GM10248 (cell line): ENCODE measurements around the gene PCNT.

Experiments used
- CTCF ChIA-PET: fragments of 300-600 bp; sonication (Branson Sonifier 250); formaldehyde crosslinking; extraction: SDS; loops from one replicate; lab custom pipeline; 2021; ENCODE audit warnings: antibody characterized with exemption; lab: Yijun Ruan, JAX
- POLR2A ChIA-PET: fragments of 350-650 bp; sonication (Branson Sonifier 250); formaldehyde crosslinking; extraction: SDS; loops from one replicate; lab custom pipeline; 2020; ENCODE audit warnings: antibody characterized with exemption; lab: Yijun Ruan, JAX
- DNase-seq: peaks from one replicate; pipeline ENCODE4 v3.0.0; 2012; ENCODE audit errors: extremely low spot score
- CTCF ChIP-seq: IDR thresholded peaks from 2 replicates; pipeline ENCODE4 v1.5.1; 2012; ENCODE audit warnings: mild to moderate bottlenecking, low read depth; ENCODE audit errors: extremely low read depth, missing control alignments, control extremely low read depth

PCNT gene

GRCh38 chr21:46468108-46468774 is 144.3 kb downstream of the PCNT start:
- no peak for TF ChIP-seq CTCF
- CTCF ChIA-PET = interaction anchor here (0.6 to 0.9 kb wide), 3 partner anchors 8 to 15 kb away, joined by 3 read pairs; no protein-coding TSS in a partner anchor
- no peak for DNase-seq
- POLR2A ChIA-PET = no interaction called here

GRCh38 chr21:46469275-46469674 is 145.3 kb downstream of the PCNT start:
- ChIA-PET POLR2A (no interaction called here), CTCF (interaction anchor here (0.8 to 1.8 kb wide), 3 partner anchors 10 to 25 kb away, joined by 3 to 5 read pairs (median 3); no protein-coding TSS in a partner anchor)
- no peak for TF ChIP-seq CTCF

GRCh38 chr21:46471514-46471913 is 147.6 kb downstream of the PCNT start:
- ChIA-PET POLR2A (no interaction called here), CTCF (interaction anchor here (0.8 to 1.5 kb wide), 3 partner anchors 9 to 173 kb away, joined by 3 to 4 read pairs (median 3); no protein-coding TSS in a partner anchor)
- no peak for DNase-seq
- TF ChIP-seq CTCF = no peak

More at GRCh38 chr21:46469275-46469674, 145.3 kb downstream of the PCNT start:
- no peak for DNase-seq

GRCh38 chr21:46472246-46472645 is 148.3 kb downstream of the PCNT start:
- CTCF ChIA-PET = interaction anchor here (0.9 to 1.5 kb wide), 2 partner anchors 10 to 14 kb away, joined by 3 to 4 read pairs; no protein-coding TSS in a partner anchor
- TF ChIP-seq CTCF = no peak
- POLR2A ChIA-PET = interaction anchor here (0.6 kb wide), 1 partner anchor 158 kb away, joined by 3 read pairs; no protein-coding TSS in a partner anchor
- DNase-seq = no peak

- no peak for DNase-seq
- POLR2A ChIA-PET = no interaction called here
- CTCF ChIA-PET = interaction anchor here (1.0 kb wide), 1 partner anchor 17 kb away, joined by 3 read pairs; no protein-coding TSS in a partner anchor
- no peak for TF ChIP-seq CTCF
Measured at GRCh38 chr21:46474382-46474781, 150.4 kb downstream of the PCNT start.

GRCh38 chr21:46475296-46475695 is 151.3 kb downstream of the PCNT start:
- TF ChIP-seq CTCF = no peak
- ChIA-PET CTCF (interaction anchor here (0.8 to 1.0 kb wide), 2 partner anchors 16 to 48 kb away, joined by 3 read pairs; no protein-coding TSS in a partner anchor), POLR2A (interaction anchor here (0.7 kb wide), 1 partner anchor 17 kb away, joined by 3 read pairs; no protein-coding TSS in a partner anchor)
- DNase-seq = no peak
